Liver (tissue), 9 donors: Measurements from ENCODE around the gene CDC16. TPM values are rescaled to one million over a fixed set of nuclear protein-coding genes. Genes with fewer than 3 reads are reported as not detected.

ENCODE experiments used
- DNase-seq: peaks from one replicate; pipeline ENCODE4 v3.0.0-alpha.2; 2017; ENCODE audit warnings: low spot score
- H3K27ac ChIP-seq, 2 donors: one replicate each; pipeline ENCODE4 v1.7.0; 2013; ENCODE audit warnings: inconsistent platforms in 2 of 2, low read length in 2 of 2, control low read depth in 1 of 2, low read depth in 1 of 2, mild to moderate bottlenecking in 1 of 2
- H3K27me3 ChIP-seq, 4 donors: one replicate each; pipeline versions ENCODE4 v1.6.1 to v1.7.0; 2013; ENCODE audit warnings: low read length in 3 of 4, inconsistent platforms in 1 of 4, mild to moderate bottlenecking in 1 of 4, moderate library complexity in 1 of 4; ENCODE audit not compliant: control insufficient read depth in 4 of 4, insufficient read depth in 4 of 4
- H3K36me3 ChIP-seq, 4 donors: one replicate each; pipeline versions ENCODE4 v1.6.1 to v1.7.0; 2013; ENCODE audit warnings: low read length in 3 of 4, mild to moderate bottlenecking in 3 of 4, low read depth in 1 of 4, moderate library complexity in 1 of 4; ENCODE audit not compliant: control insufficient read depth in 4 of 4, insufficient read depth in 3 of 4
- H3K4me1 ChIP-seq, 4 donors: one replicate each; pipeline versions ENCODE4 v1.6.1 to v1.7.0; 2013; ENCODE audit warnings: low read length in 3 of 4, mild to moderate bottlenecking in 3 of 4, moderate library complexity in 1 of 4; ENCODE audit not compliant: control insufficient read depth in 4 of 4, insufficient read depth in 4 of 4
- H3K4me3 ChIP-seq, 3 donors: one replicate each; pipeline versions ENCODE4 v1.6.1 to v1.7.0; 2013; ENCODE audit warnings: low read length in 3 of 3, control low read depth in 1 of 3, low read depth in 1 of 3, mild to moderate bottlenecking in 1 of 3
- H3K9ac ChIP-seq, 2 donors: one replicate each; pipeline ENCODE4 v1.7.0; 2013; ENCODE audit warnings: low read length in 2 of 2, mild to moderate bottlenecking in 2 of 2, moderate library complexity in 2 of 2, control low read depth in 1 of 2, low read depth in 1 of 2
- H3K9me3 ChIP-seq, 4 donors: one replicate each; pipeline versions ENCODE4 v1.6.1 to v1.7.0; 2013; ENCODE audit warnings: low read length in 3 of 4; ENCODE audit not compliant: control insufficient read depth in 4 of 4
- EGR1 ChIP-seq, 2 donors: IDR thresholded peaks; 2 replicates each; pipeline ENCODE4 v1.6.1; 2016 to 2018; ENCODE audit warnings: antibody characterized with exemption in 2 of 2, low read depth in 2 of 2
- FOXA1 ChIP-seq: IDR thresholded peaks from 2 replicates; pipeline ENCODE4 v1.6.1; 2016; ENCODE audit warnings: antibody characterized with exemption
- FOXA2 ChIP-seq: IDR thresholded peaks from 2 replicates; pipeline ENCODE4 v1.6.1; 2016; ENCODE audit warnings: antibody characterized with exemption
- GABPA ChIP-seq, 2 donors: IDR thresholded peaks in 1 of 2; conservative IDR thresholded peaks in 1 of 2; 2 replicates each; pipeline ENCODE4 v1.6.1; 2016; ENCODE audit warnings: antibody characterized with exemption in 2 of 2, mild to moderate bottlenecking in 1 of 2, moderate library complexity in 1 of 2
- HNF4A ChIP-seq, 2 donors: conservative IDR thresholded peaks; 2 replicates each; pipeline ENCODE4 v1.6.1; 2016; ENCODE audit warnings: antibody characterized with exemption in 2 of 2, mild to moderate bottlenecking in 2 of 2
- HNF4G ChIP-seq: IDR thresholded peaks from 2 replicates; pipeline ENCODE4 v1.6.1; 2016; ENCODE audit warnings: antibody characterized with exemption
- JUND ChIP-seq, 2 donors: IDR thresholded peaks; 2 replicates each; pipeline ENCODE4 v1.6.1; 2016; ENCODE audit warnings: antibody characterized with exemption in 2 of 2
- NR2F2 ChIP-seq: IDR thresholded peaks from 2 replicates; pipeline ENCODE4 v1.6.1; 2016; ENCODE audit warnings: antibody characterized with exemption
- RAD21 ChIP-seq, 2 donors: IDR thresholded peaks; 2 replicates each; pipeline ENCODE4 v1.6.1; 2016; ENCODE audit warnings: antibody characterized with exemption in 2 of 2, mild to moderate bottlenecking in 2 of 2
- RXRA ChIP-seq, 2 donors: IDR thresholded peaks; 2 replicates each; pipeline ENCODE4 v1.6.1; 2017 to 2018; ENCODE audit warnings: antibody characterized with exemption in 2 of 2, mild to moderate bottlenecking in 1 of 2
- SP1 ChIP-seq: IDR thresholded peaks from 2 replicates; pipeline ENCODE4 v1.6.1; 2018; ENCODE audit warnings: antibody characterized with exemption, mild to moderate bottlenecking
- TAF1 ChIP-seq: conservative IDR thresholded peaks from 2 replicates; pipeline ENCODE4 v1.6.1; 2016; ENCODE audit warnings: antibody characterized with exemption, mild to moderate bottlenecking
- YY1 ChIP-seq: IDR thresholded peaks from 2 replicates; pipeline ENCODE4 v1.6.1; 2016; ENCODE audit warnings: antibody characterized with exemption, mild to moderate bottlenecking
- WGBS: extraction: QIAGEN DNeasy Blood & Tissue Kit; methylation state at CpG from one replicate; pipeline ENCODE4 v1.1.7; 2013; 5-methylcytosine and 5-hydroxymethylcytosine counted together
- polyA plus RNA-seq, 2 donors: library from polyadenylated mRNA; stranded (reverse) in 1 of 2; unstranded in 1 of 2; fragments of 200-250 nt in 1 of 2; fragments of >200 nt in 1 of 2; fragmentation: Nextera tagmentation in 1 of 2; extraction: Ambion mirVana in 1 of 2; gene quantifications; one replicate each; pipeline versions ENCODE4 v1.2.1 to v1.2.3, GENCODE V29; 2013 to 2015
- total RNA-seq, 2 donors: library from RNA; depleted of rRNA; stranded (reverse); fragments of >200 nt; gene quantifications; one replicate each; pipeline ENCODE4 v1.2.3, GENCODE V29; 2014
- TF ChIP-seq, protein P1 (sequence below): IDR thresholded peaks from 2 replicates; pipeline ENCODE4 v1.6.1; 2016; ENCODE audit warnings: antibody characterized with exemption
- TF ChIP-seq, protein P2 (sequence below): IDR thresholded peaks from 2 replicates; pipeline ENCODE4 v1.6.1; 2016; ENCODE audit warnings: antibody characterized with exemption, mild to moderate bottlenecking
- TF ChIP-seq, protein P3 (sequence below): IDR thresholded peaks from 2 replicates; pipeline ENCODE4 v1.6.1; 2016; ENCODE audit warnings: antibody characterized with exemption
- TF ChIP-seq, protein P4 (sequence below): fragments of 150-350 bp; IDR thresholded peaks from 2 replicates; pipeline ENCODE4 v1.5.1; 2017; ENCODE audit warnings: improper control_type of control experiment, low read depth, low read length; ENCODE audit not compliant: missing input control
- TF ChIP-seq, protein P5 (sequence below): IDR thresholded peaks from 2 replicates; pipeline ENCODE4 v1.6.1; 2016; ENCODE audit warnings: antibody characterized with exemption
- donor health status: healthy.
- donor health status: healthy.
- donor health status: healthy.
- donor health status: healthy.
- donor health status: healthy.

Gene CDC16
- total and polyA plus RNA-seq, 4 donors, result 23.0 to 38.7 (median 30.8) TPM

DNA sequence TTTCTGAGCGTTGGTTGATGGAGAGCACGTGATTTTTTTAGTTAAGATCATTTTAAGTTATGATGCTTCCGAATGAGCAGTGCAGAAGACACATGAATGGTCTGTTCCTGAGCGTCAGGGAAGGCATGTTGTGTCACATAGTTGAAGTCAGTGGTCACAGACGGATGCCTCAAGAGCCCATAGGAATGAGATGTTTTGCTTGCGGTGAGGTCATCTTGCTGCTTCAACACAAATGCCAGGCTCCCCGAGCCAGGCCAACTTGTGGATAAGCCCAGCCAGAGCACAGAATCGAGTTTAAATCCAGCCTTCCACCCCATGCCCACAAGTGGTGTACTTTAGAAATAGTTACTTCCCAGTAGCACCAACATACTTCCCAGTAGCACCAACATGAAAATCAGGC, 52.1 kb downstream of the CDC16 start:
- TF ChIP-seq YY1, result no peak
- TF ChIP-seq, protein P1, sequence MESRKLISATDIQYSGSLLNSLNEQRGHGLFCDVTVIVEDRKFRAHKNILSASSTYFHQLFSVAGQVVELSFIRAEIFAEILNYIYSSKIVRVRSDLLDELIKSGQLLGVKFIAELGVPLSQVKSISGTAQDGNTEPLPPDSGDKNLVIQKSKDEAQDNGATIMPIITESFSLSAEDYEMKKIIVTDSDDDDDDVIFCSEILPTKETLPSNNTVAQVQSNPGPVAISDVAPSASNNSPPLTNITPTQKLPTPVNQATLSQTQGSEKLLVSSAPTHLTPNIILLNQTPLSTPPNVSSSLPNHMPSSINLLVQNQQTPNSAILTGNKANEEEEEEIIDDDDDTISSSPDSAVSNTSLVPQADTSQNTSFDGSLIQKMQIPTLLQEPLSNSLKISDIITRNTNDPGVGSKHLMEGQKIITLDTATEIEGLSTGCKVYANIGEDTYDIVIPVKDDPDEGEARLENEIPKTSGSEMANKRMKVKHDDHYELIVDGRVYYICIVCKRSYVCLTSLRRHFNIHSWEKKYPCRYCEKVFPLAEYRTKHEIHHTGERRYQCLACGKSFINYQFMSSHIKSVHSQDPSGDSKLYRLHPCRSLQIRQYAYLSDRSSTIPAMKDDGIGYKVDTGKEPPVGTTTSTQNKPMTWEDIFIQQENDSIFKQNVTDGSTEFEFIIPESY, result no peak
- no peak for TF ChIP-seq JUND (IDR thresholded peaks at IDR 0.05)
- TF ChIP-seq HNF4A (conservative IDR thresholded peaks at IDR 0.05), result no peak
- TF ChIP-seq HNF4G, result no peak
- no peak for TF ChIP-seq RAD21 (IDR thresholded peaks at IDR 0.05)
- no peak for TF ChIP-seq FOXA1
- TF ChIP-seq FOXA2, result no peak
- TF ChIP-seq NR2F2, result no peak
- TF ChIP-seq GABPA (IDR thresholded peaks at IDR 0.05 in 1 of 2, conservative IDR thresholded peaks at IDR 0.05 in 1 of 2), result no peak
- TF ChIP-seq TAF1, result no peak
- no peak for TF ChIP-seq RXRA (IDR thresholded peaks at IDR 0.05)
- TF ChIP-seq, protein P2, sequence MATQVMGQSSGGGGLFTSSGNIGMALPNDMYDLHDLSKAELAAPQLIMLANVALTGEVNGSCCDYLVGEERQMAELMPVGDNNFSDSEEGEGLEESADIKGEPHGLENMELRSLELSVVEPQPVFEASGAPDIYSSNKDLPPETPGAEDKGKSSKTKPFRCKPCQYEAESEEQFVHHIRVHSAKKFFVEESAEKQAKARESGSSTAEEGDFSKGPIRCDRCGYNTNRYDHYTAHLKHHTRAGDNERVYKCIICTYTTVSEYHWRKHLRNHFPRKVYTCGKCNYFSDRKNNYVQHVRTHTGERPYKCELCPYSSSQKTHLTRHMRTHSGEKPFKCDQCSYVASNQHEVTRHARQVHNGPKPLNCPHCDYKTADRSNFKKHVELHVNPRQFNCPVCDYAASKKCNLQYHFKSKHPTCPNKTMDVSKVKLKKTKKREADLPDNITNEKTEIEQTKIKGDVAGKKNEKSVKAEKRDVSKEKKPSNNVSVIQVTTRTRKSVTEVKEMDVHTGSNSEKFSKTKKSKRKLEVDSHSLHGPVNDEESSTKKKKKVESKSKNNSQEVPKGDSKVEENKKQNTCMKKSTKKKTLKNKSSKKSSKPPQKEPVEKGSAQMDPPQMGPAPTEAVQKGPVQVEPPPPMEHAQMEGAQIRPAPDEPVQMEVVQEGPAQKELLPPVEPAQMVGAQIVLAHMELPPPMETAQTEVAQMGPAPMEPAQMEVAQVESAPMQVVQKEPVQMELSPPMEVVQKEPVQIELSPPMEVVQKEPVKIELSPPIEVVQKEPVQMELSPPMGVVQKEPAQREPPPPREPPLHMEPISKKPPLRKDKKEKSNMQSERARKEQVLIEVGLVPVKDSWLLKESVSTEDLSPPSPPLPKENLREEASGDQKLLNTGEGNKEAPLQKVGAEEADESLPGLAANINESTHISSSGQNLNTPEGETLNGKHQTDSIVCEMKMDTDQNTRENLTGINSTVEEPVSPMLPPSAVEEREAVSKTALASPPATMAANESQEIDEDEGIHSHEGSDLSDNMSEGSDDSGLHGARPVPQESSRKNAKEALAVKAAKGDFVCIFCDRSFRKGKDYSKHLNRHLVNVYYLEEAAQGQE, result no peak
- peaks cover 7 to 25% (median 22%) of the 10 kb centered on the region in 4 donors for H3K36me3 ChIP-seq
- no peaks in the 10 kb centered on the region for H3K27me3 ChIP-seq
- H3K27ac ChIP-seq, result no peak overlapping the region
- 98% methylated on average over 8 of the region's 8 CpGs for WGBS
- DNase-seq, result no peak
- no peak overlapping the region for H3K4me3 ChIP-seq
- peaks cover 3 to 10% (median 8%) of the 10 kb centered on the region in 4 donors for H3K4me1 ChIP-seq
- no peaks in the 10 kb centered on the region for H3K9me3 ChIP-seq
- no peak overlapping the region for H3K9ac ChIP-seq

DNA sequence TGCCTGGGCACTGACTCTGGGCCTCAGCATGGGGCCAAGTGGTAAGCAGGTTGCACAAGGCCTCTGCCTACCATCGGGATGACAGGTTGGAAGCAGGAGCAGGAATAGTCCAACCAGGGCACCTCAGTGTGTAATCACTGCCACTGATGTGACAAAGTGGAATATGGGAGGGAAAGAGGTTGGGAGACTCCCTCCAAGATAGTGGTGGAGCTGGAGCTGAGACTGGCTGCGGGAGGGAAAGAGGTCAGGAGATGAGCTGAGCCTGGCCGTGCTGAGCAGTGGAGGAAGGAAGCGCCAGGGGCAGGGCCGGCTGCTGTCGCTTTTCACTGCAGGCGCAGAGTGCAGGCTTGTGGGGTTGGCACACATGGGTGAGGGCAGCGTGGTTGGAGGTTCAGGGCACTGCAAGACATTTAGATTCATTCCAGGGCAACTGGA, 53.5 kb downstream of the CDC16 start:
- Histone ChIP-seq H3K9me3 (no peaks in the 10 kb centered on the region), H3K4me3 (no peak overlapping the region), H3K27ac (no peak overlapping the region), H3K4me1 (peaks cover 0 to 4% (median 1%) of the 10 kb centered on the region in 4 donors), H3K27me3 (no peaks in the 10 kb centered on the region), H3K9ac (no peak overlapping the region), H3K36me3 (peaks cover 12 to 34% (median 31%) of the 10 kb centered on the region in 4 donors)
- WGBS, result 80% methylated on average over 8 of the region's 8 CpGs
- TF ChIP-seq FOXA1 (no peak), YY1 (no peak), JUND (IDR thresholded peaks at IDR 0.05) (no peak), GABPA (IDR thresholded peaks at IDR 0.05 in 1 of 2, conservative IDR thresholded peaks at IDR 0.05 in 1 of 2) (no peak), RAD21 (IDR thresholded peaks at IDR 0.05) (no peak), HNF4G (no peak), EGR1 (IDR thresholded peaks at IDR 0.05; ENCODE audit: low read depth in 2 of 2) (no peak), RXRA (IDR thresholded peaks at IDR 0.05) (no peak), SP1 (no peak), NR2F2 (no peak), TAF1 (no peak)
- TF ChIP-seq, protein P3, sequence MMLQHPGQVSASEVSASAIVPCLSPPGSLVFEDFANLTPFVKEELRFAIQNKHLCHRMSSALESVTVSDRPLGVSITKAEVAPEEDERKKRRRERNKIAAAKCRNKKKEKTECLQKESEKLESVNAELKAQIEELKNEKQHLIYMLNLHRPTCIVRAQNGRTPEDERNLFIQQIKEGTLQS, result no peak
- TF ChIP-seq, protein P2, result no peak
- TF ChIP-seq, protein P4, sequence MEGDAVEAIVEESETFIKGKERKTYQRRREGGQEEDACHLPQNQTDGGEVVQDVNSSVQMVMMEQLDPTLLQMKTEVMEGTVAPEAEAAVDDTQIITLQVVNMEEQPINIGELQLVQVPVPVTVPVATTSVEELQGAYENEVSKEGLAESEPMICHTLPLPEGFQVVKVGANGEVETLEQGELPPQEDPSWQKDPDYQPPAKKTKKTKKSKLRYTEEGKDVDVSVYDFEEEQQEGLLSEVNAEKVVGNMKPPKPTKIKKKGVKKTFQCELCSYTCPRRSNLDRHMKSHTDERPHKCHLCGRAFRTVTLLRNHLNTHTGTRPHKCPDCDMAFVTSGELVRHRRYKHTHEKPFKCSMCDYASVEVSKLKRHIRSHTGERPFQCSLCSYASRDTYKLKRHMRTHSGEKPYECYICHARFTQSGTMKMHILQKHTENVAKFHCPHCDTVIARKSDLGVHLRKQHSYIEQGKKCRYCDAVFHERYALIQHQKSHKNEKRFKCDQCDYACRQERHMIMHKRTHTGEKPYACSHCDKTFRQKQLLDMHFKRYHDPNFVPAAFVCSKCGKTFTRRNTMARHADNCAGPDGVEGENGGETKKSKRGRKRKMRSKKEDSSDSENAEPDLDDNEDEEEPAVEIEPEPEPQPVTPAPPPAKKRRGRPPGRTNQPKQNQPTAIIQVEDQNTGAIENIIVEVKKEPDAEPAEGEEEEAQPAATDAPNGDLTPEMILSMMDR, result no peak
- TF ChIP-seq, protein P5, sequence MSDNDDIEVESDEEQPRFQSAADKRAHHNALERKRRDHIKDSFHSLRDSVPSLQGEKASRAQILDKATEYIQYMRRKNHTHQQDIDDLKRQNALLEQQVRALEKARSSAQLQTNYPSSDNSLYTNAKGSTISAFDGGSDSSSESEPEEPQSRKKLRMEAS, result no peak
- TF ChIP-seq, protein P1, result no peak
- no peak for DNase-seq
